Measurements from ENCODE around the gene EPN3.

The EPN3 gene

GRCh38 chr17:50589095-50589705 lies 56.7 kb downstream of the EPN3 start:
- DNase-seq (ENCODE audit: low read depth in 2 of 2): no peak

GRCh38 chr17:50590946-50591737 lies 58.6 kb downstream of the EPN3 start:
- DNase-seq (ENCODE audit: low read depth in 2 of 2): no peak

- DNase-seq (ENCODE audit: low read depth in 2 of 2): no peak
Measured at GRCh38 chr17:50593321-50593720, 60.8 kb downstream of the EPN3 start.
